Stimulated activated CD4-positive, alpha-beta T cell treated with anti-CD3 and anti-CD28 coated beads, Interleukin-1b, Interleukin-23, amount 100 ng/mL, for 24 hours (primary cell): Measurements from ENCODE around the gene ZBTB21.

Experiments
- DNase-seq, 4 experiments: peaks; one replicate each; pipeline ENCODE4 v3.0.0-alpha.2; 2020; ENCODE audit warnings: low read depth in 4 of 4, low spot score in 1 of 4

The ZBTB21 gene

GRCh38 chr21:42040411-42041180, 30.4 kb upstream of the ZBTB21 start:
- DNase-seq = no peak

GRCh38 chr21:42039911-42040351, 29.8 kb upstream of the ZBTB21 start:
- no peak for DNase-seq

DNA sequence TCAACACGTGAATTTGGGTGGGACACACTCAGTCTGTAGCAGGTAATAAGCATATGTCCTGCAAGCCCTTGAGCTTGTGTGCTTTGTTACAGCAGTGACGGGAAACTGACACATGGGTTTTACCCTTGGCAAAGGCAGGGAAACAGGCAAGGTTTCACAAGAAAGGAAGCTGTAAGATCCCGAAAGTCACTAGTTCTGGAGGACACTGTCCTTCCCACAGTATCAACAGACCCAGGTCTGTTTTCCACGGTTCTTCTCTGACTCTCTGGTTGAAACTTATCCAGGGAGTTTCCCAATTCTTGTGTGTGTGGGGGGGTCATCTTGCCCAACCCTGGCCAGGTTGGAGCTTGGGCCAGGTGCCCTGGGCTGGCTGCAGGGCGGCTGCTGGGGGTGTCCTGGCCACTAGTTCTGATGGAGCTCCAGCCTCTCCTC, 29.3 kb upstream of the ZBTB21 start:
- no peak for DNase-seq

DNA sequence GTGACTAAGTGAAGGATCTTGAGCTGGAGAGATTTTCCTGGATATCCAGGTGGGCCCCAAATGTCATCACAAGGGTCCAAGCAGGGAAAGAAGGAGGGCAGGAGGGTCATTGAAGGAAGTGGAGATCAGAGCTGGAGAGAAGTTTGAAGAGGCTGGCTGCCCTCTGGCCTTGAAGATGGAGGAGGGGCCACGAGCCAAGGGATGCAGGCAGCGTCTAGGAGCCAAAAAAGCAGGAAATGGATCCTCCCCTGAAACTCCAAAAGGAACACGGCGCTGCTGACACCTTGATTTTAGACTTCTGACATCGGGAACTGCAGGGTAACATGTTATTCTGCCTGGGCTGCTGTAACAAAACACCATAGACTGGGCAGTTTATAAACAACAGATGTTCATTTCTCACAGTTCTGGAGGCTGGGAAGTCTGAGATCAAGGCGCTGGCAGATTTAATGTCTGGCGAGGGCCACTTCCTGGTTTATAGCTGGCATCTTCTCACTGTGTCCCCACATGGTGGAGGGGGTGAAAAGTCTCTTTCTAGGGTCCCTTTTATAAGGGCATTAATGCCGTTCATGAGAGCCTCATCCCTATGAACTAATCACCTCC, 28.8 kb upstream of the ZBTB21 start:
- DNase-seq = no peak

DNA sequence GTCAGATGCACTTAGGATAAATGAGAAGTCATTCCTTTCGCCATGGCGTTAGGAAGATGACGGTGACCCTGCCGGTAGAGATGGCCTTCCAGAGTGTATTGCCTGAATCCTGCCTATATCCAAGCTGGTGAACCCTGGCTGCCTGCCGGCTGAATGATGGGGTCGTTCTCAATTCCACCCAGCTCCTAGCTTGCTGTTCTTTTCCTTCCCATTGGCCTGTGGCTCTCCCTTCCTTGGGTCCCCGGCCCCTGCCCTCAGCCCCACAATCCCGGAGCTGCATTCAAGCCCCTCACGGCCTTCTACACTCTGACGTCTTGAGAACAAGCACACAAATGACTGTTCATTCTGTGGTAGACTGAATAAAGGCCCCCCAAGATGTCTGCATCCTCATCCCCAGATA, 28.2 kb upstream of the ZBTB21 start:
- DNase-seq = no peak

GRCh38 chr21:42037943-42038342, 27.8 kb upstream of the ZBTB21 start:
- no peak for DNase-seq

- DNase-seq = no peak
Observed at GRCh38 chr21:42037516-42037915, 27.4 kb upstream of the ZBTB21 start.

DNA sequence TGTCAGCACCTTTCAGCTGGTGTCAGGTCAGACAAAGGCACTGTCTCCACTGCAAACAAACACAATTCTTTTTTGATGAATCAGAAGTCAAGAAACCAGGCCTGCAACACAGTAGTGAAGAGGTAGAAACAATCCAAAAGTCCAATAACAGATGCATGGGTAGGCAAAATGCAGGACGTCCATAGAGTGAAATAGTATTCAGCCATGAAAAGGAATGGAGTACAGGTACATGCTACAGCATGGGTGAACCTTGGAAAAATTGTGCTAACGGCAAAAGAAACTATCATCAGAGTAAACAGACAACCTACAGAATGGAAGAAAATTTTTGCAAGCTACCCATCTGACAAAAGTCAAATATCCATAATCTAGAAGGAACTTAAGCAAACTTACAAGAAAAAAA, 26.2 kb upstream of the ZBTB21 start:
- no peak for DNase-seq

- DNase-seq = no peak
Observed at GRCh38 chr21:42032968-42033367, 22.8 kb upstream of the ZBTB21 start.

- DNase-seq = no peak
Observed at GRCh38 chr21:42032266-42032665, 22.1 kb upstream of the ZBTB21 start.

- DNase-seq = no peak
Observed at GRCh38 chr21:42031816-42032215, 21.7 kb upstream of the ZBTB21 start.

DNA sequence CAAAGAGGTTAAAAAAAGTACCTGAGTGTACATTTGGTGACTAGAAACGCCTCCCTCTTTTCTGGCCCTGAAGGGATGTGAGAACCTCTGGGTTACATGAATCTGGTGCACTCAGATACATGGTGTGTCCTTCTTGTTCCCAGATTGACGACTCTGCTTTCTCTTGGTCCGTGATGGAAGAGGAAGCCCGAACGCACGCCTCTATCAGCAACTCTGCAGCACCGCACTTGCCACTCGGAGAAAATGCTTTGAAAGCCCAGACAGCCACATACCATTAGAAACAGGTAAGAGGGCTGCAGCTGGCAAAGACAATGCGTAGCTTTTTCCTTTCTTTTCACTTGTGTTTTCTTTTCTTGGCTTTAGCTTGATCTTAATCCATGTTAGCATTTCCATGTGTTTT, 21.1 kb upstream of the ZBTB21 start:
- DNase-seq = no peak

- no peak for DNase-seq
Observed at GRCh38 chr21:42030311-42030710, 20.2 kb upstream of the ZBTB21 start.

GRCh38 chr21:42028766-42029425, 18.7 kb upstream of the ZBTB21 start:
- DNase-seq = no peak

DNA sequence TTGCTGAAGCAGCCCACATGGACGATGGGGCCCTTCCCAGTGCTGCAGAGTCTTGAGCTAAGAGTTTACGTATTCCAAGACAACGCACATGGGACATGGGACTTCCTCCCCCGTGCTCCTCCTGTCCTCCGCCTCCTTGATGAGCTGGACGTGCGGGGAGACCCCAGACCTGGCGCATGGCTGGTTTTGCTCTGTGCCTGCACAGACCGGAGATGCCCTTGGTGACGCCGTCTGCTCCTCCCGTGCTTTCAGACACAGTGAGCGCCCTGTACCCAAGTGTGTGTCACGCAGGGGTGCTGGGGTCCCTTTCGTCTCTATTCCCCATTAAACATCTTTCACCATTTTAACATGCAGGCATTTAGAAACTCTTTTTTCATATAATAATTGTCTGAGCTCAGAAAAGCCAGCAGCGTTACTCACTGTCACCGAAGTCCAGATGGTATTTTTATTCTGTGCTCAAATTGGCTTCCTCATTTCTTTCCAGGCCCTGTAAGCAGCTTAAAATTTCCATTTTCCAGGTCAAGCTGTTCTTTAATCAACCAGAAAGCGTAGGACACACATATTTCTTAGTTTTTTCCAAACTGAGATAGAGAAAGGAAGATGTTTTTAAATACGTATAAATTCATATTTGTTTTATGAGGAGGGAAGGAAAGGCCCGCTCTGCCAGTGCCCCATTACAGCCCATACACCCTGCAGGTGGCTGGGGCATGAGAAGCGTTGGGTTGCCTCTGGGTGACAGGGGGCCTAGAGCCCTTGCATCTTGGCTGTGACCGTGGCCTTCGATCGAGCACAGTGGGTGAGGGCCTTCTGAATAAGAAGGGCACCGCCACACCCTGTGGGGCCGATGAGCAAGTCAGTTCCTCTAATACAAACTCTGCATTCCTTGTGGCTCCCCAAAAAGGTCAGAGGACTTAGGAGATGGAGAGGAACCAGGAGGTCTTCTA, 17.9 kb upstream of the ZBTB21 start:
- no peak for DNase-seq

GRCh38 chr21:42027085-42027821, 17.1 kb upstream of the ZBTB21 start:
- no peak for DNase-seq

DNA sequence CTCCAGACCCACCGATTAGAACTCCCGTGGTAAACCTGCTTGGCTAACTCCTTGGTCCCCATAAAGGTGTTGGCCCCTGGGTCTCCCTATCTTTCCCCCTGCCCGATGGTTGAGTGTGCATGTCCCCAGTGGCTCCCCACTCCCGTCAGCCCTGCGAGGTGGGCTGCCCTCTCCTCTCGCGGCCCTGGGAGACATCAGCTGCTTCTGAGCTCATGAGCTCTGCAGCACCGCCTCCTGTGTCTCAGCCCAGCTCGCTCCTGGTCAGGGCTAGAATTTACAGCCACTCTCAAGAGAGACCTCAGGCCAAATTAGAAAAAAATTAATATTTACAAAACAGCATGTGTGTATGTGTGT, 15.9 kb upstream of the ZBTB21 start:
- no peak for DNase-seq

- no peak for DNase-seq
Observed at GRCh38 chr21:42025376-42026081, 15.4 kb upstream of the ZBTB21 start.

GRCh38 chr21:42022906-42023305, 12.7 kb upstream of the ZBTB21 start:
- no peak for DNase-seq

- DNase-seq = no peak
Observed at GRCh38 chr21:42022091-42022430, 11.9 kb upstream of the ZBTB21 start.
